Breast epithelium (tissue), 4 donors: ENCODE results near the gene CCBE1. TPM values are rescaled to one million over a fixed set of nuclear protein-coding genes. Genes with fewer than 3 reads are reported as not detected.

Experiments
- DNase-seq, 2 donors: peaks; one replicate each; pipeline ENCODE4 v3.0.0-alpha.2; 2019; ENCODE audit warnings: low spot score in 2 of 2
- H3K27ac ChIP-seq, 2 donors: fragments of 200-600 bp; sonication (generic) in 1 of 2; one replicate each; pipeline ENCODE4 v1.5.1; 2016 to 2019; ENCODE audit warnings: mild to moderate bottlenecking in 1 of 2
- H3K27me3 ChIP-seq, 2 donors: fragments of 200-600 bp; sonication (generic) in 1 of 2; one replicate each; pipeline versions ENCODE4 v1.5.1 to v1.6.0; 2017 to 2019; ENCODE audit warnings: control low read depth in 1 of 2, mild to moderate bottlenecking in 1 of 2
- H3K36me3 ChIP-seq: fragments of 200-600 bp; one replicate; pipeline ENCODE4 v1.5.1; 2019
- H3K4me1 ChIP-seq, 2 donors: fragments of 200-600 bp; sonication (generic); one replicate each; pipeline ENCODE4 v1.5.1; 2016 to 2019; ENCODE audit warnings: control low read depth in 1 of 2
- H3K4me3 ChIP-seq, 3 donors: fragments of 200-600 bp; sonication (generic); 1 replicate in 2 of 3; 2 replicates in 1 of 3; pipeline ENCODE4 v1.5.1; 2016 to 2019; ENCODE audit warnings: mild to moderate bottlenecking in 3 of 3, moderate library complexity in 2 of 3
- H3K9me3 ChIP-seq, 2 donors: fragments of 200-600 bp; sonication (generic) in 1 of 2; one replicate each; pipeline ENCODE4 v1.5.1; 2016 to 2019; ENCODE audit warnings: control low read depth in 1 of 2
- CTCF ChIP-seq, 3 donors: fragments of 450-650 bp; IDR thresholded peaks; one replicate each; pipeline ENCODE4 v1.5.1; 2016 to 2017; ENCODE audit warnings: antibody characterized with exemption in 3 of 3, mild to moderate bottlenecking in 3 of 3, moderate library complexity in 3 of 3
- POLR2A ChIP-seq: fragments of 450-650 bp; IDR thresholded peaks from one replicate; pipeline ENCODE4 v1.6.1; 2016; ENCODE audit warnings: antibody characterized with exemption, mild to moderate bottlenecking, moderate library complexity
- POLR2AphosphoS5 ChIP-seq, 3 donors: sonication (generic); formaldehyde crosslinking; IDR thresholded peaks; one replicate each; pipeline ENCODE4 v1.6.1; 2017; ENCODE audit warnings: antibody characterized with exemption in 3 of 3
- intact Hi-C: fragments of 100-400 bp; cut with DNase I; formaldehyde crosslinking; loops from one replicate; pipeline ENCODE4 v1.15.1; 2023; ENCODE audit warnings: low total_unique reads
- total RNA-seq, 3 donors: library from RNA; depleted of rRNA; stranded (reverse); fragments of >200 nt; gene quantifications; one replicate each; pipeline ENCODE4 v1.1.0, GENCODE V29; 2016

The CCBE1 gene
- total RNA-seq, 3 donors from 2014 or later: 3.5 to 4.9 (median 4.0) TPM

GRCh38 chr18:59633961-59634485, 63.2 kb downstream of the CCBE1 start:
- Histone ChIP-seq H3K4me1 (no peaks in the 10 kb centered on the region), H3K36me3 (no peaks in the 10 kb centered on the region), H3K4me3 (no peak overlapping the region), H3K27ac (no peak overlapping the region), H3K27me3 (no peaks in the 10 kb centered on the region), H3K9me3 (no peaks in the 10 kb centered on the region)
- intact Hi-C loops: no loop called here
- TF ChIP-seq POLR2A: no peak
- TF ChIP-seq CTCF (IDR thresholded peaks at IDR 0.05): no peak
- TF ChIP-seq POLR2AphosphoS5 (IDR thresholded peaks at IDR 0.05): no peak
- DNase-seq: no peak

GRCh38 chr18:59633317-59633716, 63.9 kb downstream of the CCBE1 start:
- Histone ChIP-seq H3K9me3 (no peaks in the 10 kb centered on the region), H3K4me1 (no peaks in the 10 kb centered on the region), H3K27ac (no peak overlapping the region), H3K4me3 (no peak overlapping the region), H3K36me3 (no peaks in the 10 kb centered on the region), H3K27me3 (no peaks in the 10 kb centered on the region)
- no peak for TF ChIP-seq CTCF (IDR thresholded peaks at IDR 0.05)
- TF ChIP-seq POLR2A: no peak
- TF ChIP-seq POLR2AphosphoS5 (IDR thresholded peaks at IDR 0.05): no peak
- intact Hi-C loops: no loop called here
- no peak for DNase-seq

GRCh38 chr18:59631583-59632181, 65.5 kb downstream of the CCBE1 start:
- Histone ChIP-seq H3K36me3 (no peaks in the 10 kb centered on the region), H3K9me3 (no peaks in the 10 kb centered on the region), H3K4me3 (no peak overlapping the region), H3K4me1 (no peaks in the 10 kb centered on the region), H3K27me3 (no peaks in the 10 kb centered on the region), H3K27ac (no peak overlapping the region)
- intact Hi-C loops: no loop called here
- TF ChIP-seq POLR2A: no peak
- peak in 1 of 3 donors; percentile 19 for TF ChIP-seq CTCF (IDR thresholded peaks at IDR 0.05)
- no peak for TF ChIP-seq POLR2AphosphoS5 (IDR thresholded peaks at IDR 0.05)
- DNase-seq: no peak

GRCh38 chr18:59629894-59630293, 67.3 kb downstream of the CCBE1 start:
- H3K27me3 ChIP-seq: no peaks in the 10 kb centered on the region
- H3K4me3 ChIP-seq: no peak overlapping the region
- DNase-seq: no peak
- H3K4me1 ChIP-seq: no peaks in the 10 kb centered on the region
- no peak overlapping the region for H3K27ac ChIP-seq
- TF ChIP-seq POLR2A (no peak), POLR2AphosphoS5 (IDR thresholded peaks at IDR 0.05) (no peak), CTCF (IDR thresholded peaks at IDR 0.05) (no peak)
- no peaks in the 10 kb centered on the region for H3K9me3 ChIP-seq
- intact Hi-C loops: no loop called here
- no peaks in the 10 kb centered on the region for H3K36me3 ChIP-seq

- TF ChIP-seq POLR2A: no peak
- no peak for TF ChIP-seq POLR2AphosphoS5 (IDR thresholded peaks at IDR 0.05)
- TF ChIP-seq CTCF (IDR thresholded peaks at IDR 0.05): no peak
- no peak overlapping the region for H3K27ac ChIP-seq
- H3K27me3 ChIP-seq: no peaks in the 10 kb centered on the region
Measured at GRCh38 chr18:59628995-59629394, 68.2 kb downstream of the CCBE1 start.

More at GRCh38 chr18:59628995-59629394, 68.2 kb downstream of the CCBE1 start:
- Histone ChIP-seq H3K36me3 (no peaks in the 10 kb centered on the region), H3K9me3 (no peaks in the 10 kb centered on the region), H3K4me3 (no peak overlapping the region), H3K4me1 (no peaks in the 10 kb centered on the region)
- intact Hi-C loops: no loop called here
- DNase-seq: no peak
